NCI-H524 treated with DMSO at 0.1 percent for 48 hours (cell line): ENCODE results near the gene FZR1.
"Not testable (repeated sequence)": the region's sequence is repeated elsewhere in the genome, so short reads cannot be mapped to it uniquely, and the experiment has no call there.

Source experiments
- DNase-seq: peaks from one replicate; lab custom pipeline; 2025; lab: John Stamatoyannopoulos, UW

FZR1 gene

GRCh38 chr19:3514930-3515329 is 8.8 kb downstream of the FZR1 start:
- DNase-seq = no peak

- DNase-seq = no peak
These were observed 9.8 kb downstream of the FZR1 start for GRCh38 chr19:3515891-3516422.

GRCh38 chr19:3516675-3517207 is 10.6 kb downstream of the FZR1 start:
- DNase-seq = no peak

GRCh38 chr19:3517638-3518037 is 11.5 kb downstream of the FZR1 start:
- no peak for DNase-seq

- no peak for DNase-seq
These were observed 12.1 kb downstream of the FZR1 start for GRCh38 chr19:3518255-3518654.

- DNase-seq = no peak
These were observed 12.5 kb downstream of the FZR1 start for GRCh38 chr19:3518659-3519058.

- no peak for DNase-seq
These were observed 13.0 kb downstream of the FZR1 start for GRCh38 chr19:3519126-3519525.

- DNase-seq = no peak
These were observed 14.3 kb downstream of the FZR1 start for GRCh38 chr19:3520166-3521103.

- DNase-seq = no peak
These were observed 15.0 kb downstream of the FZR1 start for GRCh38 chr19:3521104-3521445.

GRCh38 chr19:3522421-3523360 is 16.6 kb downstream of the FZR1 start:
- DNase-seq = no peak

- DNase-seq = no peak
These were observed 17.4 kb downstream of the FZR1 start for GRCh38 chr19:3523361-3524077.

GRCh38 chr19:3524078-3524842 is 18.1 kb downstream of the FZR1 start:
- no peak for DNase-seq

- no peak for DNase-seq
These were observed 18.9 kb downstream of the FZR1 start for GRCh38 chr19:3524904-3525451.

- DNase-seq = no peak
These were observed 20.6 kb downstream of the FZR1 start for GRCh38 chr19:3526507-3527237.

- DNase-seq = no peak
These were observed 21.3 kb downstream of the FZR1 start for GRCh38 chr19:3527238-3527910.

- DNase-seq = no peak
These were observed 22.0 kb downstream of the FZR1 start for GRCh38 chr19:3528080-3528479.

- no peak for DNase-seq
These were observed 22.6 kb downstream of the FZR1 start for GRCh38 chr19:3528539-3529211.

- DNase-seq = not testable (repeated sequence)
These were observed 23.2 kb downstream of the FZR1 start for GRCh38 chr19:3529299-3529698.

GRCh38 chr19:3530389-3530788 is 24.3 kb downstream of the FZR1 start:
- DNase-seq = no peak
